DND-41 (cell line): ENCODE measurements around the gene KRT78.

Source experiments
- EZH2 ChIP-seq: IDR thresholded peaks from 3 replicates; pipeline ENCODE4 v1.6.1; 2012; ENCODE audit warnings: borderline replicate concordance, low read depth, mild to moderate bottlenecking, moderate library complexity, low read length, inconsistent platforms; ENCODE audit not compliant: severe bottlenecking
- TF ChIP-seq, protein P1 (sequence below): IDR thresholded peaks from 2 replicates; pipeline ENCODE4 v1.5.1; 2012; ENCODE audit warnings: borderline replicate concordance, low read length, moderate library complexity, mild to moderate bottlenecking; ENCODE audit not compliant: poor library complexity, severe bottlenecking; ENCODE audit errors: extremely low read depth

DNA sequence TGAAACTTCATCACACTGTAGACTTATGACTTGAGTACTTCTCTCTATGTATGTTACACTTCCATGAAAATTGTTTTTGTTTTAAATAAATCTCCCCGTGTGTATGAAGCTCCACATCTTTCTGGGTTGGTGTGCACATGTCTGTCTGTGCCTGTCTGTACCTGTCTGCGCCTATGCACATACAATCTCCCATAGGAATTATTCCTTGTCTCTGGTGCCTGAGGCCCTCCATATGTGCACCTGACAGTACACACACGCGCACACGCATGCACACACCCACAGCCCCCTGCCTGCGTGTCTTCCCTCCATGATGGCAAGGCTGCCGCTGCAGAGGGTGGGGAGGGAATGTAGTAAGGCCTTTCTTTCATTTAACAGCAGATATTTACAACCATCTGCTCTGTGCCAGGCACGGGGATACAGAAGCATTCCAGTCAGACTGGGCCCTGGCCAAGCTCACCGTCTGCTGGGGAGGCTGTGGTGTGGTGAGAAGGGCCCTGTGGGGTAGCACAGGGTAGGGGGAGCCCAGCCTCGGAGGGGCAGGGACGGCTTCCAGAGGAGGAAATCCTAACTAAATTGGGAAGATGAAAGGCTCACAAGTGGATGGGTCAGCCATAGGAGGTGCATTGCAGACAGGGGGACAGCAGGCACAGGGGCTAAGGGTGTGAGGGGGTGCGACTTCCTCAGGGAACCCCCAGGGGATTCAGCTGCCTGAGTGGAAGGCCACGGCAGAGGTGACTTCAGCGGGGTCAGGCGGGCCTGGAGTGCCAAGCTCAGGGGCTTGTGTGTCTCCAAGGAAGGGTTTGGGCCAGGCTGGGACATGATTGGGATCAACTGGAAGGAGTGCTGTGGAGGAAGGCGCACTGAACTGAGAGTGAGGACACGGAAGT, 30.0 kb upstream of the KRT78 start:
- TF ChIP-seq, protein P1, sequence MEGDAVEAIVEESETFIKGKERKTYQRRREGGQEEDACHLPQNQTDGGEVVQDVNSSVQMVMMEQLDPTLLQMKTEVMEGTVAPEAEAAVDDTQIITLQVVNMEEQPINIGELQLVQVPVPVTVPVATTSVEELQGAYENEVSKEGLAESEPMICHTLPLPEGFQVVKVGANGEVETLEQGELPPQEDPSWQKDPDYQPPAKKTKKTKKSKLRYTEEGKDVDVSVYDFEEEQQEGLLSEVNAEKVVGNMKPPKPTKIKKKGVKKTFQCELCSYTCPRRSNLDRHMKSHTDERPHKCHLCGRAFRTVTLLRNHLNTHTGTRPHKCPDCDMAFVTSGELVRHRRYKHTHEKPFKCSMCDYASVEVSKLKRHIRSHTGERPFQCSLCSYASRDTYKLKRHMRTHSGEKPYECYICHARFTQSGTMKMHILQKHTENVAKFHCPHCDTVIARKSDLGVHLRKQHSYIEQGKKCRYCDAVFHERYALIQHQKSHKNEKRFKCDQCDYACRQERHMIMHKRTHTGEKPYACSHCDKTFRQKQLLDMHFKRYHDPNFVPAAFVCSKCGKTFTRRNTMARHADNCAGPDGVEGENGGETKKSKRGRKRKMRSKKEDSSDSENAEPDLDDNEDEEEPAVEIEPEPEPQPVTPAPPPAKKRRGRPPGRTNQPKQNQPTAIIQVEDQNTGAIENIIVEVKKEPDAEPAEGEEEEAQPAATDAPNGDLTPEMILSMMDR = no peak
- TF ChIP-seq EZH2 = no peak
